Mammary epithelial cell (primary cell): ENCODE data around the gene MXI1.

Experiments used
- CTCF ChIP-seq, 2 donors: IDR thresholded peaks in 1 of 2; conservative IDR thresholded peaks in 1 of 2; 2 replicates each; pipeline ENCODE4 v1.5.1; 2011 to 2012; ENCODE audit warnings: inconsistent platforms in 2 of 2, low read length in 2 of 2, mild to moderate bottlenecking in 2 of 2, control low read depth in 1 of 2, low read depth in 1 of 2; ENCODE audit not compliant: insufficient read depth in 1 of 2; ENCODE audit errors: extremely low read depth in 1 of 2
- EZH2 ChIP-seq: IDR thresholded peaks from 2 replicates; pipeline ENCODE4 v1.6.1; 2012; ENCODE audit warnings: low read length, inconsistent platforms, borderline replicate concordance

GRCh38 chr10:110330675-110331074, 123.3 kb downstream of the MXI1 start:
- no peak for TF ChIP-seq CTCF (conservative IDR thresholded peaks at IDR 0.05 in 1 of 2, IDR thresholded peaks at IDR 0.05 in 1 of 2; ENCODE audit: extremely low read depth in 1 of 2, insufficient read depth in 1 of 2, low read depth in 1 of 2, low read length in 2 of 2)
- TF ChIP-seq EZH2, result no peak
